ENCODE data around the gene SLC7A4. TPM values are rescaled to one million over a fixed set of nuclear protein-coding genes. Genes with fewer than 3 reads are reported as not detected.

SLC7A4 gene
- total RNA-seq, 1 donor from 2014 or later, result 1.6 TPM

GRCh38 chr22:21030032-21030431 lies 2.3 kb downstream of the SLC7A4 start:
- Histone ChIP-seq H3K9ac (ENCODE audit: low read depth in 1 of 3, low read length in 3 of 3) (no peak overlapping the region), H3K36me3 (ENCODE audit: control insufficient read depth in 3 of 3, insufficient read depth in 3 of 3, low read length in 3 of 3) (peaks cover 4 to 19% (median 9%) of the 10 kb centered on the region in 3 donors), H3K4me1 (ENCODE audit: control insufficient read depth in 3 of 3, insufficient read depth in 3 of 3, low read length in 3 of 3) (peaks cover 15 to 36% (median 21%) of the 10 kb centered on the region in 3 donors), H3K9me3 (ENCODE audit: control insufficient read depth in 3 of 3, low read length in 3 of 3) (no peaks in the 10 kb centered on the region), H3K4me3 (ENCODE audit: low read length in 3 of 3) (no peak overlapping the region), H3K27me3 (ENCODE audit: control insufficient read depth in 3 of 3, insufficient read depth in 3 of 3, low read length in 3 of 3) (peaks cover 27 to 38% (median 34%) of the 10 kb centered on the region in 3 donors), H3K27ac (ENCODE audit: low read depth, low read length) (no peak overlapping the region)

DNA sequence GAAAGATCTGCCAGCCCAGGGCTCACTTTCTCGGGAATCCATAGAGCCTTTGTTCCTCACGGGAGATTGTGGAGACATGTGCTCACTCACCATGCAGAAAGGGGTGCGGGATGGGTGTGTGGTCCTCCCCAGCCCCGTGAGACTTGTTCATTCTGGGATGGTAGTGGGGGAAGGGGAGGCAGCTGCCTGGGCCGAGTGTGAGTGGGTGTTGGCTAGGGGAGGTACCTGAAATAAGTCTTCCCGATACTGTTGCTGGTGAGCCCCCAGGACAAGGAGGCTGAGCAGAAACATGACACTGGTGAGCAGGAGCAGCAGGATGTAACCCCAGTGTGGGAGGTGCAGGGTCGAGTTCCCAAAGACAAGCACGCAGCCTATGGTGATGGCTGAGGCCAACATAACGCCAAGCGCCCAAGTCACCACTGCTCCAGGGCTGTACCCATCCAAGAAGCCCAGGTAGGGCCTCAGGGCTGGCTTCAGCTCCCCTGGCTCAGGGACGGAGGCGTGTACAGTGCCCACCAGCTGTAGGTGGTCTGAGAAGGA lies 2.8 kb downstream of the SLC7A4 start:
- H3K36me3 ChIP-seq (ENCODE audit: control insufficient read depth in 3 of 3, insufficient read depth in 3 of 3, low read length in 3 of 3), result peaks cover 4 to 20% (median 9%) of the 10 kb centered on the region in 3 donors
- H3K27ac ChIP-seq (ENCODE audit: low read depth, low read length), result no peak overlapping the region
- H3K9ac ChIP-seq (ENCODE audit: low read depth in 1 of 3, low read length in 3 of 3), result no peak overlapping the region
- no peaks in the 10 kb centered on the region for H3K9me3 ChIP-seq (ENCODE audit: control insufficient read depth in 3 of 3, low read length in 3 of 3)
- H3K4me3 ChIP-seq (ENCODE audit: low read length in 3 of 3), result no peak overlapping the region
- H3K27me3 ChIP-seq (ENCODE audit: control insufficient read depth in 3 of 3, insufficient read depth in 3 of 3, low read length in 3 of 3), result peaks cover 27 to 38% (median 34%) of the 10 kb centered on the region in 3 donors
- peaks cover 15 to 36% (median 21%) of the 10 kb centered on the region in 3 donors for H3K4me1 ChIP-seq (ENCODE audit: control insufficient read depth in 3 of 3, insufficient read depth in 3 of 3, low read length in 3 of 3)

GRCh38 chr22:21028277-21029251 lies 3.8 kb downstream of the SLC7A4 start:
- Histone ChIP-seq H3K9ac (ENCODE audit: low read depth in 1 of 3, low read length in 3 of 3) (peak overlapping the region in 1 of 3 donors; percentile 3), H3K27me3 (ENCODE audit: control insufficient read depth in 3 of 3, insufficient read depth in 3 of 3, low read length in 3 of 3) (peaks cover 27 to 38% (median 34%) of the 10 kb centered on the region in 3 donors), H3K9me3 (ENCODE audit: control insufficient read depth in 3 of 3, low read length in 3 of 3) (no peaks in the 10 kb centered on the region), H3K27ac (ENCODE audit: low read depth, low read length) (no peak overlapping the region), H3K4me1 (ENCODE audit: control insufficient read depth in 3 of 3, insufficient read depth in 3 of 3, low read length in 3 of 3) (peaks cover 15 to 36% (median 21%) of the 10 kb centered on the region in 3 donors), H3K36me3 (ENCODE audit: control insufficient read depth in 3 of 3, insufficient read depth in 3 of 3, low read length in 3 of 3) (peaks cover 4 to 20% (median 9%) of the 10 kb centered on the region in 3 donors), H3K4me3 (ENCODE audit: low read length in 3 of 3) (no peak overlapping the region)

DNA sequence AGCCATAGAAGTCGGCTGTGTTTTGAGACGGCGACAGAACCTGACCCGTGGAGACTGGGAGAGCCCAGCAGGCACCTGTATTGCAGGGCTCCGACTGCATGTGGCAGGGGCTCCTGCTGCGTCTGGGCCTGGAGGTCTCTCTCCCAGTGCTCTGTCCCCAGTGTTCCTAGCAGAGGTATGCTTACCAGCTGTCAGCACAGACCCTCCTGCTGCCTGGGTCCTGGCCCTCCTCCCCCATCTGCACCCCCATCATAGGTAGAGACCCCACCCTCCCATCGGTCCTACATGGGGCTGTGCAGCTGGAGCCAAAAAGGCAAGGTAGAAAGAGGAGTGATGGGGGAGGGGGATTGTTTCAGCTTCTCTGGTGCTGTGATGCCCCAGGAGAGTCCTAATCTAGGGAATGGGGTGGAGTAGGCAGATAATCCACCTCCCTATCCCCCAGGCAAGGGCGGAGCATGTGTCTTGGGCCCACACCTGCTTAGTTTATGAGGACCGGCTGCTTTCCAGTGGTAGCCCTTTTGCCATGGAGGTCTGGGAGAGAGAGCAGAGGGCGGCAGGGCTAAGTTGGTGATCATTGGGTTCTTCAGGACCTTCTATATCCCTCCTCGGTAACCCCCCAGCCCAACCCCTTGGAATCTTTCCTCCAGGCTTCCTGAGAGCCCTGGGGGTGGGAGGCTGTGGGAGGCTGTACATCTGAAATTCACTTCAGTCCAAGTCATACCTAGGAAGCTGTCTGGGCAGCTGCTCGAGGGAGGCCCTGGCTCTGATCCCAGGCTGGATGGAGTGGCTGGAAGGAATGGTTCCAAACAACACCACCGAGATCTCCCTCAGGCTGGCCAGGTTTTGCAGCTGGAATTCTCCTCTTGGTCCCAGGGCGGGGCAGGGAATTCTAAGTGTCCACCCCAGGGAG lies 5.3 kb downstream of the SLC7A4 start:
- Histone ChIP-seq H3K9me3 (ENCODE audit: control insufficient read depth in 3 of 3, low read length in 3 of 3) (no peaks in the 10 kb centered on the region), H3K36me3 (ENCODE audit: control insufficient read depth in 3 of 3, insufficient read depth in 3 of 3, low read length in 3 of 3) (peaks cover 4 to 23% (median 12%) of the 10 kb centered on the region in 3 donors), H3K9ac (ENCODE audit: low read depth in 1 of 3, low read length in 3 of 3) (peak overlapping the region in 1 of 3 donors; percentile 25), H3K4me1 (ENCODE audit: control insufficient read depth in 3 of 3, insufficient read depth in 3 of 3, low read length in 3 of 3) (peaks cover 12 to 27% (median 16%) of the 10 kb centered on the region in 3 donors), H3K4me3 (ENCODE audit: low read length in 3 of 3) (no peak overlapping the region), H3K27me3 (ENCODE audit: control insufficient read depth in 3 of 3, insufficient read depth in 3 of 3, low read length in 3 of 3) (peaks cover 21 to 28% (median 24%) of the 10 kb centered on the region in 3 donors), H3K27ac (ENCODE audit: low read depth, low read length) (no peak overlapping the region)

- peaks cover 4 to 23% (median 12%) of the 10 kb centered on the region in 3 donors for H3K36me3 ChIP-seq (ENCODE audit: control insufficient read depth in 3 of 3, insufficient read depth in 3 of 3, low read length in 3 of 3)
- H3K27ac ChIP-seq (ENCODE audit: low read depth, low read length), result no peak overlapping the region
- no peak overlapping the region for H3K4me3 ChIP-seq (ENCODE audit: low read length in 3 of 3)
- H3K9me3 ChIP-seq (ENCODE audit: control insufficient read depth in 3 of 3, low read length in 3 of 3), result no peaks in the 10 kb centered on the region
- peaks cover 12 to 18% (median 15%) of the 10 kb centered on the region in 3 donors for H3K27me3 ChIP-seq (ENCODE audit: control insufficient read depth in 3 of 3, insufficient read depth in 3 of 3, low read length in 3 of 3)
- peaks cover 8 to 20% (median 11%) of the 10 kb centered on the region in 3 donors for H3K4me1 ChIP-seq (ENCODE audit: control insufficient read depth in 3 of 3, insufficient read depth in 3 of 3, low read length in 3 of 3)
- H3K9ac ChIP-seq (ENCODE audit: low read depth in 1 of 3, low read length in 3 of 3), result peak overlapping the region in 1 of 3 donors; percentile 8
Observed at GRCh38 chr22:21025763-21026755, 6.3 kb downstream of the SLC7A4 start.

GRCh38 chr22:21025266-21025665 lies 7.1 kb downstream of the SLC7A4 start:
- Histone ChIP-seq H3K9me3 (ENCODE audit: control insufficient read depth in 3 of 3, low read length in 3 of 3) (no peaks in the 10 kb centered on the region), H3K9ac (ENCODE audit: low read depth in 1 of 3, low read length in 3 of 3) (no peak overlapping the region), H3K36me3 (ENCODE audit: control insufficient read depth in 3 of 3, insufficient read depth in 3 of 3, low read length in 3 of 3) (peaks cover 4 to 23% (median 12%) of the 10 kb centered on the region in 3 donors), H3K4me1 (ENCODE audit: control insufficient read depth in 3 of 3, insufficient read depth in 3 of 3, low read length in 3 of 3) (peaks cover 8 to 20% (median 11%) of the 10 kb centered on the region in 3 donors), H3K4me3 (ENCODE audit: low read length in 3 of 3) (no peak overlapping the region), H3K27ac (ENCODE audit: low read depth, low read length) (no peak overlapping the region), H3K27me3 (ENCODE audit: control insufficient read depth in 3 of 3, insufficient read depth in 3 of 3, low read length in 3 of 3) (peaks cover 8 to 10% (median 8%) of the 10 kb centered on the region in 3 donors)

DNA sequence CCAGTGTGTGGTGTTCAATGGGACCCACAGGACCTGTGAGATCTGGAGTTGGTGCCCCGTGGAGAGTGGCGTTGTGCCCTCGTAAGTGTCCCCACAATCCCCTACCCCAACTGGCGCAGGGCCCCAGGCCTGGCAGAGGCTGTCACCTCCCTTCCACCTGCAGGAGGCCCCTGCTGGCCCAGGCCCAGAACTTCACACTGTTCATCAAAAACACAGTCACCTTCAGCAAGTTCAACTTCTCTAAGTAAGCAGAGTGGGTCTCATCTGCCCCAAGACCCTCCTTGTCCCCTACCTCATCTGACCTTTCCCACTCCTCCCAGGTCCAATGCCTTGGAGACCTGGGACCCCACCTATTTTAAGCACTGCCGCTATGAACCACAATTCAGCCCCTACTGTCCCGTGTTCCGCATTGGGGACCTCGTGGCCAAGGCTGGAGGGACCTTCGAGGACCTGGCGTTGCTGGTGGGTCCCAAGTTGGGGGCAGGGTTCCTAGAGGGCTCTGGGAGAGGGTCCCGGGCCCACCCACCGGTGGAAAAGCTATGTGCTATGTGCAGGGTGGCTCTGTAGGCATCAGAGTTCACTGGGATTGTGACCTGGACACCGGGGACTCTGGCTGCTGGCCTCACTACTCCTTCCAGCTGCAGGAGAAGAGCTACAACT lies 9.3 kb downstream of the SLC7A4 start:
- no peak overlapping the region for H3K27ac ChIP-seq (ENCODE audit: low read depth, low read length)
- H3K4me1 ChIP-seq (ENCODE audit: control insufficient read depth in 3 of 3, insufficient read depth in 3 of 3, low read length in 3 of 3), result peaks cover 8 to 11% (median 11%) of the 10 kb centered on the region in 3 donors
- H3K9ac ChIP-seq (ENCODE audit: low read depth in 1 of 3, low read length in 3 of 3), result peak overlapping the region in 1 of 3 donors; percentile 8
- no peak overlapping the region for H3K4me3 ChIP-seq (ENCODE audit: low read length in 3 of 3)
- H3K9me3 ChIP-seq (ENCODE audit: control insufficient read depth in 3 of 3, low read length in 3 of 3), result no peaks in the 10 kb centered on the region
- H3K36me3 ChIP-seq (ENCODE audit: control insufficient read depth in 3 of 3, insufficient read depth in 3 of 3, low read length in 3 of 3), result peaks cover 7 to 26% (median 12%) of the 10 kb centered on the region in 3 donors
- no peaks in the 10 kb centered on the region for H3K27me3 ChIP-seq (ENCODE audit: control insufficient read depth in 3 of 3, insufficient read depth in 3 of 3, low read length in 3 of 3)

GRCh38 chr22:21022507-21022906 lies 9.9 kb downstream of the SLC7A4 start:
- peaks cover 7 to 8% (median 7%) of the 10 kb centered on the region in 3 donors for H3K4me1 ChIP-seq (ENCODE audit: control insufficient read depth in 3 of 3, insufficient read depth in 3 of 3, low read length in 3 of 3)
- no peaks in the 10 kb centered on the region for H3K27me3 ChIP-seq (ENCODE audit: control insufficient read depth in 3 of 3, insufficient read depth in 3 of 3, low read length in 3 of 3)
- no peaks in the 10 kb centered on the region for H3K9me3 ChIP-seq (ENCODE audit: control insufficient read depth in 3 of 3, low read length in 3 of 3)
- H3K9ac ChIP-seq (ENCODE audit: low read depth in 1 of 3, low read length in 3 of 3), result peak overlapping the region in 1 of 3 donors; percentile 8
- no peak overlapping the region for H3K4me3 ChIP-seq (ENCODE audit: low read length in 3 of 3)
- no peak overlapping the region for H3K27ac ChIP-seq (ENCODE audit: low read depth, low read length)
- peaks cover 7 to 32% (median 12%) of the 10 kb centered on the region in 3 donors for H3K36me3 ChIP-seq (ENCODE audit: control insufficient read depth in 3 of 3, insufficient read depth in 3 of 3, low read length in 3 of 3)

Data from skeletal muscle tissue (tissue), 4 donors.